Inflammatory macrophage (primary cell): Measurements from ENCODE around the gene EIF2B4.
A peak's percentile ranks its signal among the peaks of the same experiment; 100 is the strongest.
"Not testable (repeated sequence)": the region's sequence is repeated elsewhere in the genome, so short reads cannot be mapped to it uniquely, and the experiment has no call there.

Experiments used
- DNase-seq, 2 donors: peaks; one replicate each; pipeline ENCODE4 v3.0.0-alpha.2; 2020 to 2022

The EIF2B4 gene

GRCh38 chr2:27335311-27335710 is 34.8 kb downstream of the EIF2B4 start:
- no peak for DNase-seq

GRCh38 chr2:27324720-27325119 is 45.4 kb downstream of the EIF2B4 start:
- no peak for DNase-seq

- DNase-seq: no peak
These were observed 46.4 kb downstream of the EIF2B4 start for GRCh38 chr2:27323596-27324285.

DNA sequence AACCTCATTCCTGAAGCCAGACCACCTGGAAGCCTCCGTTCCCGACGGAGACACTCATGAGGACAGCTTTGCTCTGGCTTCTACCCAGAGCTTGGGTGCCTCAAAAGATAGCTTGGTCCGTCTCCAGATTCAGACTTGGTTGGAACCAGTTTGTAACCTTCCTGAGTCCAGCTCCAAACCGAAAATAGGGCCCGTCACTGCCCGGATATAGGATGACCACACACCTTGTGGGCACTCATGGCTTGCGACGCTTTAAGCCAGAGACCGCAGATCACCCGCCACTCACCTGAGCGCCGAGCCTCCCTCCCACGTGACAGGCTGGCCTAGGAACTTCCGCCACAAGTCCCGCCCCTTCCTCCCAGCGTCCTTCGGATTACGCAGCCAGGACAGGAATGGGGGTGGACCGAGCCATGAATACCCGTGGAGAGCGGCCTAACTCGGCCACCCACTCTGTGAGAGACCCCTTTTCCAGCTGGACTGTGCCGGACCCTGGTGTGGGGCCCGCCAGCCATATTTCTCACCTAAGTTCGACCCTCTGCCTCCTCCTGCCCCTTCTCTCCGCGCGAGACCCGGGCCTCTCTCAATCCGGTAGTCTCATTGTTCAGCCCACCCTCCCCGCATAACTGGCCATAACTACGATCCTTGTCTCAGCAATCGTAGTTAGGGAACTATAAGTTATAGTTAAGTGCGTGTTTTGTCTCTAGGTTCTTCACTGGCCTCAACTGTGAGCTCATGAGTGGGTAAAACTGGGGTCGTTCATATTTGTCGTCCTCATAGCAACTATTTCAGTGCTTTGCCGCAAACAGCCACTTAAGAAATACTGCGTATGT is 47.2 kb downstream of the EIF2B4 start, which contains the start of gene MPV17:
Gene MPV17, minus strand, starts transcription at position 332 of the 830 bp plus-strand sequence. CDS start 580 bp downstream, outside the sequence.
- DNase-seq: peak; percentile 88 to 95

DNA sequence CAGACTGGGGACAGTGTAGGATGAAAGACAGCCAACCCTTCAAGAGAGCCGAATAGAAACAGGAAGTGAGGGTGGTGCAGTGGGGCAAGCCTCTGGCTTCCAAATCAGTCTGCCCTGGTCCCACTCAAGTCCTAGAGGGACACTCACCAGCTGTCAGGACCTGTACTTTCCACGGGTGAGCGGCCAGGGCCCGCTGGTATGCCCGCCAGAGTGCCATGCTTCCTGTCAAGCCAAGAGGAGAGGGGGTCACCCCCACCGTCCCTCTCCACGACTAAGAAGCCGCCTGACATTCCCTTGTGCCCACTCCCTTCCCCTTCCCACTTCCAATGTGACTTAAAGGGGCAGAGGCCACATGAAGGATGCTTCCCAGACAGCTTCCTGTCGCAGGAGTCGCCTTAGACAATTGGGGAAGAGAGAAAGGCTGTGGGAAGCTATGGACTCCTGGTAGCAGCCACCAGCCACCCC is 47.8 kb downstream of the EIF2B4 start:
- DNase-seq: peak; percentile 43 to 65

- peak; percentile 33 to 62 for DNase-seq
These were observed 49.1 kb downstream of the EIF2B4 start for GRCh38 chr2:27320958-27321543.

- not testable (repeated sequence) for DNase-seq
These were observed 50.3 kb downstream of the EIF2B4 start for GRCh38 chr2:27319839-27320238.

- peak in 1 of 2 donors; percentile 8 for DNase-seq
These were observed 53.3 kb downstream of the EIF2B4 start for GRCh38 chr2:27316655-27317412.

GRCh38 chr2:27315122-27315521 is 55.0 kb downstream of the EIF2B4 start:
- no peak for DNase-seq

DNA sequence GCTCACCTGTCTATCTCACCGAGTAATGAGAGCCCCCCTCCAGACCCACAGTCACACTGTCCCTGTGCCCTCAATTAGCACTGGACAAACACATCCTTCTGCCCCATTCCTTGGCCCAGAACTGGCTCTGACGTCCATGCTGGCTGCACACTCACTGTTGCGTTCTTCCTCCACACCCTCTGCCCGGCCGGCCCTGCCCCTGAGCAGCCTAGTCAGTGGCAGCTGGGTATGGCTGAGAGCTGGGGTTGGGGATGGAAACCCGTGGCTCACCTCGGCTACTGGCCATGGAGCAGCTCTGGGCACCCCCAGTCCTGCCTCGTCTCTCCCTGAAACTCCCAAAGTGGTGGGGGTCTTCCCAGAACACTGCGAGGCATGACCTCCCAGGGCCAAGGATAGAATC is 55.4 kb downstream of the EIF2B4 start:
- DNase-seq: no peak
